ENCODE data around the gene DYNLT1.

Gene DYNLT1

DNA sequence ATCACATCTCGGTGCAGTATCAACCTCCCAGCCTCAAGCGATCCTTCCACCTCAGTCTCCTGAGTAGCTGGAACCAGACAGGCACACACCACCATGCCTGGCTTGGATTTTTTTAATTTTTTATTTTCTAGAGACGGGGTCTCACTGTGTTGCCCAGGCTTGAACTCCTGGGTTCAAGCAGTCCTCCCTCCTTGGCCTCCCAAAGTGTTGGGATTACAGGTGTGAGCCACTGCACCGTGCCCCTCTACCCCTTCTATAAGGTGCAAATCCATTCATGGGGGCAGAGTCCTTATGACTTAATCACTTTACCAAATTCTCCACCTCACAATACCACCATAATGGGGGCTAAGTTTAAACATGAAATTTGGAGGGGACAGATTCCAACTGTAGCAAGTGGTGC lies 47.0 kb downstream of the DYNLT1 start:
- no peak for DNase-seq (ENCODE audit: low read depth in 2 of 2)

DNA sequence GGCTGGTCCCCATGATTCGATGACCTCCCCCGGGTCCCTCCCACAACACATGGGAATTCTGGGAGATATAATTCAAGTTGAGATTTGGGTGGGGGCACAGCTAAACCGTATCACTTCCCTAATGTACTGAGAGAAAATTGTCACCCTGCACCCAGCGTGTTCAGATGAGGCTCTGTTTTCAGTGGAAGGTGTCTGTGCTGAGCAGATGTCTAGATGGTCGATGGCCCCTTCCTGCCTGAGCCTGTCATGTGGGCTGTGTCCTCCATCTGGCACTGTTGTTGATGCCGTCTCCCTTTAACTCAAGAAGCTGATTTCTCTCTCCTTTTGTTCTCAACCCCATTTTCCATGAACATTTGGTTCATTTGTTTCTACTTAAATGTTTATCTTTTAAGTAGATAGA lies 47.7 kb downstream of the DYNLT1 start:
- DNase-seq (ENCODE audit: low read depth in 2 of 2): no peak

DNA sequence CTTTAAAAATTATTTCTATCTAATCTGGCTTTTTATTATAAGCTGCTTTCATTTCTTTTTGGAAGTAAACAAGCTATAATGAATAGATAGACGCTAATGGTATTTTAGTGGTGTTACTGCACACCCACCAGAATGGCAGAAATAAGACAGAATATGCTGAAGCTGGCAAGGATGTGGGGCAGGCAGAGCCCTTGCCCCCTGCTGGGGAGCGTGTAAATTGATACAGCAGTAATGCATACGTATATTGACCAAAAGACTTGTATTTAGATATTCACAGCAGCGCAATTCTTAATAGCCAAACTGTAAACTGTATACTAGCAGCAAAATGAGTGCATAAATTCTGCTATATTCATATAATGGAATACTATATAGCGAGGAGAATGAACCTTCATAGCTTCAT lies 49.3 kb downstream of the DYNLT1 start:
- DNase-seq (ENCODE audit: low read depth in 2 of 2): no peak

DNA sequence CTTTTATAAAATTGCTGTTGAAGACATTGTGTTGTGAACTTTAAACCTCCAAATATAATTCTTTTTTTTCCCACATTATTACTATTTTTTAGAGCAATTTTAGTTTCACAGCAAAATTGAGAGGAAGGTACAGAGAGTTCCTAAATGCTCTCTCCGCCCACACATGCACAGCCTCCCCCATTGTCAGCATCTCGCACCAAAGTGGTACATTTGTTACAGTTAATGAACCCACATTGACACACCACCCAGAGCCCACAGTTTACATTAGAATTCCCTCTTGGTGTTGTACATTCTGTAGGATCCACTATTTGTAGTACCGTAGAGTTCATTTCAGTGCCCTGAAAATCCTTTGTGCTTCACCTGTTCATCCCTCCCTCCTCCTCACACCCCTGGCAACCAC lies 50.9 kb downstream of the DYNLT1 start:
- no peak for DNase-seq (ENCODE audit: low read depth in 2 of 2)

DNA sequence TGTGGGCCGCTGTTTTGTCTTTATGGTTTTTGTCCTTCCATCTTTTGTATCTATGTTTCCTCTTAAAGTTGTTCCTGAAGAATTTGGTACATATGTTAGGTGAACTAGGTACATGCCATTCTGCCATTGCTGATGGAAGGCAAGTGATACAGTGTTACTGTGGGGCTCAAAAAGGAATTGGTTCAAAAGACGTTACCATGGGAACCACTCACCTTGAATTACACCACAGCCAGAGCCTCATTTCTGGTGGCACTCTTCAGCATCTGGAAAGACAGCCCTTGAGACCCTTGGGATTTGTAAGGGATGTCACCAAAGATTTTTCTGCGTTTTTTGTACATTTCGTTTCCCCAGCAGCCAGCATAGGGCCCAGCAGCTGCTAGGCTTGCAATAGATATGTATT lies 52.7 kb downstream of the DYNLT1 start:
- DNase-seq (ENCODE audit: low read depth in 2 of 2): no peak

DNA sequence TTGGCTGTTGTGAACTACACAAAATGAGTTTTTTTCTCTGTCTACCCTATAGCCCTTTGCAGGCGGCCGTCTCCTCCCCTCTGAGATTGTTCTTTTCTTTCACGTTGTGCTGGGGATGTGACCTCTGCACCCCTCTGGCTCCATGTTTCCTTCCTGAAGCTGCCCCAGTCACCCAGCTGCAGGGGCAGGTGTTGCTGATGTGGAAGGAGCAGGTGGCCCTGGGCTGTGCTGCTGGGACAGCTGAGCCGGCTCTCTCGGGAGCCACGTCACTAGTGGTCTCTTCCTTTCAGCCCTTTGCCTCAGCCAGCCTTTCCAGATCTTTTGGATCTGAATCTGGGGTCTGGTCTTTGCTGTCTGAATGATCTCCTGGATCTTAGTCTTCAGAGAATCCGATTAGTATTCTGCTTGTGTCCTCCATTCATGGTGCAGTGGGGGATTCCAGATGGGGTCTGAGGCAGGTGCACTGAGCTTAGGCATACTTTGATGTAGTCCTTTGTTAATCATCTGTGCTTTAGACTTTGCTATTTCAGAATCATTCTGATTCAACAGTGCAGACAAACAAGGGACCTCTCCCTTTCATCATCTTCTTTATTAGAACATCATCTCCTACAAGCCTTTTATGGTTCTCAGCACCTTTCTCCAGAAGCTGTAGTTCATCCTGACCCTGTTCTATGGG lies 53.3 kb downstream of the DYNLT1 start:
- DNase-seq (ENCODE audit: low read depth in 2 of 2): no peak

DNA sequence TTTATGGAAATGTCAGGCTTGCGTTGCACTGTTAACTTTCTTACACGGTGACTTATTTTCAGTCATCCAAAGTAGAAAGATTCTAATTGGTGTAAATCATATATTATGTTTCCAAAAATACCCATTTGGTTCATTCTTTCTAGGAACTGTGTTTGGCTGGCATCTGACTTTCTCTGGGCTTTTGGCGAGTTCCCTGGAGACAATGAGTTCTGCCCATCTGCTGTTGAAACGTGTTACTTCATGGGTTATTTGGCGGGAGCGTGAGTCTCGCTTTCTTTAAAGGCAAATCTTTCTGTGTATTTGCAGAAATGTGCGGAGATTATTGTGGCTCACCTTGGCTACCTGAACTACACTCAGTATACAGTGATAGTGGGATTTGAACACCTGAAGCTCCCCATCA lies 55.2 kb downstream of the DYNLT1 start:
- no peak for DNase-seq (ENCODE audit: low read depth in 2 of 2)

DNA sequence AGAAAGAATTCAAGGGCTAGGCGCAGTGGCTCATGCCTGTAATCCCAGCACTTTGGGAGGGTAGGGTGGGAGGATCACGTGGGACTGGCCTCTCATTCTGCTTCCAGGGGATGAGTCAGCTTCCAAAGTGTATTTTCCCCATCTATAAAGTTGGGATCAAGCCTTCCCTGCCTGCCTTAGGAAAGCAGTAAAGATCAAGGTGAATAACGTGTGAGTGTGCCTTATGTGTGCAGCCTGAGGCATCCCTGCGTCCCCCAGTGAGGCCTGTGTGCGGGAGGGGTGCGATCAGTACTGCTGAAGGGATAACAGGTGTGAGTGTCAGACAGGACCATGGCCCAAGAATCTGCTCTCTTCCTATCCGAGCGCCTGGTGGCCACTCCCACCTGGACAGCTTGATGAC lies 57.9 kb downstream of the DYNLT1 start:
- no peak for DNase-seq (ENCODE audit: low read depth in 2 of 2)

Measured in stimulated activated CD4-positive, alpha-beta T cell treated with anti-CD3 and anti-CD28 coated beads, Interleukin-4, amount 100 ng/mL, for 48 hours (primary cell).